Measurements from ENCODE around the gene MIEF1. TPM values are rescaled to one million over a fixed set of nuclear protein-coding genes. Genes with fewer than 3 reads are reported as not detected.

The MIEF1 gene
- 22.7 to 24.0 TPM (median 23.0 TPM) in 3 replicates for total RNA-seq
- long read RNA-seq, full-length matches to known transcripts = 25 of 37 reads
- long read RNA-seq, partial matches to known transcripts = 3 of 37 reads
- long read RNA-seq, other reads (novel, unspliced or antisense) = 9 of 37 reads

DNA sequence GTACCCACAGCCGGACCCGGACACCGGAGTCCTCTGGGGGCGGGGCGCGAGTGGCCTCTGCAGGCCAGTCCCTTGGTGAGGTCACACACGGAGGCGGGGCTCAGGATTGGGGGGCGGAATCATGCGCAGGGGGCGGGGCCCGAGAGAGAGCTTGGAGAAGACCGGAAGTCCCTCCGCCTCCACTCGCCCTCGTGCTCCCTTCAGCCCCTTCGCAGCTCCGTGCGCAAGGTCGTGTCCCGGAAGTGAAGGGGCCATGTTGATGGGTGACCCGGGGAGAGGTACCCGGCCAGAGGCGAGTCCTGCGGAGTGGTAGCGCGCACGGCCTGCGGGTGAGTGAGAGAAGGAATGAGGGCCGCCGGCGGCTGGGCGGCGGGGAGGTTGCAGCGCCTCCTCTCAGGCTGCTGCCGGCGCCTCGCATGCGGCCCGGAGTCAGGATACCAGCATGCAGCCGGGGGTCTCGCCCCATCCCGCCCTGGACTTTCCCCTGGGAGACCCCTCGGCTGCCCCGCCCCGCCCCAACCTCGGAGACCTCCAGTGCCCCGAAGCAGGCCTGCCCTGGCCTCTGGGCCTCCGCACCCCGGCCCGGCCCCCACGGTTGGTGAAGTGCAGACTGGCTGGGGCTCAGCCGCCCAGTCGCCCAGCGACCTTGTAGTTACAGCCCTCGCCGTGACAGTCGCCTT lies at the start of gene MIEF1:
TSS of gene MIEF1 (plus strand) at position 182 of the 680 bp plus-strand sequence. CDS start 9,005 bp downstream, outside the sequence.
- Mint-ChIP-seq H3K27me3 (ENCODE audit: low read depth) (no peaks in the 10 kb centered on the region), H3K36me3 (ENCODE audit: low read depth) (peaks cover 19% of the 10 kb centered on the region), H3K4me1 (ENCODE audit: low read depth) (peaks cover 17% of the 10 kb centered on the region), H3K27ac (ENCODE audit: unreplicated experiment) (peak within 1 kb of the TSS; percentile 97), H3K9me3 (ENCODE audit: low read depth) (no peaks in the 10 kb centered on the region), H3K4me3 (ENCODE audit: unreplicated experiment) (peak within 1 kb of the TSS; percentile 98)
- peak; percentile 98 for DNase-seq (ENCODE audit: low spot score)
- TF ChIP-seq, protein P1, sequence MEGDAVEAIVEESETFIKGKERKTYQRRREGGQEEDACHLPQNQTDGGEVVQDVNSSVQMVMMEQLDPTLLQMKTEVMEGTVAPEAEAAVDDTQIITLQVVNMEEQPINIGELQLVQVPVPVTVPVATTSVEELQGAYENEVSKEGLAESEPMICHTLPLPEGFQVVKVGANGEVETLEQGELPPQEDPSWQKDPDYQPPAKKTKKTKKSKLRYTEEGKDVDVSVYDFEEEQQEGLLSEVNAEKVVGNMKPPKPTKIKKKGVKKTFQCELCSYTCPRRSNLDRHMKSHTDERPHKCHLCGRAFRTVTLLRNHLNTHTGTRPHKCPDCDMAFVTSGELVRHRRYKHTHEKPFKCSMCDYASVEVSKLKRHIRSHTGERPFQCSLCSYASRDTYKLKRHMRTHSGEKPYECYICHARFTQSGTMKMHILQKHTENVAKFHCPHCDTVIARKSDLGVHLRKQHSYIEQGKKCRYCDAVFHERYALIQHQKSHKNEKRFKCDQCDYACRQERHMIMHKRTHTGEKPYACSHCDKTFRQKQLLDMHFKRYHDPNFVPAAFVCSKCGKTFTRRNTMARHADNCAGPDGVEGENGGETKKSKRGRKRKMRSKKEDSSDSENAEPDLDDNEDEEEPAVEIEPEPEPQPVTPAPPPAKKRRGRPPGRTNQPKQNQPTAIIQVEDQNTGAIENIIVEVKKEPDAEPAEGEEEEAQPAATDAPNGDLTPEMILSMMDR (IDR thresholded peaks at IDR 0.05) = peak; percentile 60

DNA sequence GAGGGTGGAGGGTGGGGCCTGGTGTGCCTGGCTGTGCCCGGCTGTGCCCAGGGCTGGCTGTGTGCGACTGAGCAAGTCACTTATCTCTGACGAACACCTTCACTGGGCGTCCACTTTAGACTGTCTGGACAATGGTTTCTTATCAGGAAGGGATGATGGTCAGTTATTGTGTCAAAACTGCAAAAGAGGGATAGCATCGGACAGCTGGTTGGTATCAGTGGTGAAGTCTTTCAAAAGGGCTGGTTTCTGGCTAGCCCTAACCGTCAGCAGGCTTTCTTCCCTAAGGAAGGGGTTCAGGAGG lies 49.4 kb upstream of the MIEF1 start:
- no peaks in the 10 kb centered on the region for H3K9me3 Mint-ChIP-seq (ENCODE audit: low read depth)
- no peaks in the 10 kb centered on the region for H3K36me3 Mint-ChIP-seq (ENCODE audit: low read depth)
- peaks cover 22% of the 10 kb centered on the region for H3K4me1 Mint-ChIP-seq (ENCODE audit: low read depth)
- no peak overlapping the region for H3K27ac Mint-ChIP-seq (ENCODE audit: unreplicated experiment)
- no peaks in the 10 kb centered on the region for H3K27me3 Mint-ChIP-seq (ENCODE audit: low read depth)
- no peak overlapping the region for H3K4me3 Mint-ChIP-seq (ENCODE audit: unreplicated experiment)
- TF ChIP-seq, protein P1 (IDR thresholded peaks at IDR 0.05) = no peak
- DNase-seq (ENCODE audit: low spot score) = no peak

DNA sequence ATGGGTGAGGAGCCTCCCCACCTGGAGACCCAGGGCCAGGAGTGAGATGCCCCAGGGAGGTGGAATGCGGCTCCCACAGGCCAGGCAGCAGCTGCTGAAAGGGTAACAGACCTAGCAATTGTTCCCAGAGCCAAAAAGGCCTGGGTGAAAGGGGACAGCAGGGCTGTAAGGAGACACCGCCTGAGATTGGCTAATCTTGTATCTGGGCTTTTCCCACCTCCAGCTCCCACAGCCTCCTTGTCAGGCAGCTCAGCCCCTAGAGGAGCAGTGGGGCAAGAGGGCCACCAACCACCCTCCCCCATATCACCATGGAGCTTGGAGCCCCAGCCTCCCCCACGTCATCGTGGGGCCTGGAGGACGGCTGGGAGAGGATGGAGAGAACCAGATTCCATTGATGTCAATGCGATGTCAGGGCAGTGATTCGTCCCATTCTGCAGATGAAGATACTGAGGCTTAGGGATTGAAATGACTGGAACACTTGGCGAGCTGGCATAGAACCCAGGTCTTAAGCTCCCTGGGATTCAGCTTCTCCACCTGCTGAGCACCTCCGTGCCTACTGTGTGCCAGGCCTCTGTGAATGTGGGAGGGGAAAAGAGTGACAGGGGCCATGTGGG lies 48.2 kb upstream of the MIEF1 start:
- Mint-ChIP-seq H3K27ac (ENCODE audit: unreplicated experiment) (no peak overlapping the region), H3K27me3 (ENCODE audit: low read depth) (no peaks in the 10 kb centered on the region), H3K9me3 (ENCODE audit: low read depth) (no peaks in the 10 kb centered on the region), H3K4me1 (ENCODE audit: low read depth) (peaks cover 30% of the 10 kb centered on the region), H3K36me3 (ENCODE audit: low read depth) (no peaks in the 10 kb centered on the region), H3K4me3 (ENCODE audit: unreplicated experiment) (no peak overlapping the region)
- TF ChIP-seq, protein P1 (IDR thresholded peaks at IDR 0.05) = no peak
- DNase-seq (ENCODE audit: low spot score) = no peak

DNA sequence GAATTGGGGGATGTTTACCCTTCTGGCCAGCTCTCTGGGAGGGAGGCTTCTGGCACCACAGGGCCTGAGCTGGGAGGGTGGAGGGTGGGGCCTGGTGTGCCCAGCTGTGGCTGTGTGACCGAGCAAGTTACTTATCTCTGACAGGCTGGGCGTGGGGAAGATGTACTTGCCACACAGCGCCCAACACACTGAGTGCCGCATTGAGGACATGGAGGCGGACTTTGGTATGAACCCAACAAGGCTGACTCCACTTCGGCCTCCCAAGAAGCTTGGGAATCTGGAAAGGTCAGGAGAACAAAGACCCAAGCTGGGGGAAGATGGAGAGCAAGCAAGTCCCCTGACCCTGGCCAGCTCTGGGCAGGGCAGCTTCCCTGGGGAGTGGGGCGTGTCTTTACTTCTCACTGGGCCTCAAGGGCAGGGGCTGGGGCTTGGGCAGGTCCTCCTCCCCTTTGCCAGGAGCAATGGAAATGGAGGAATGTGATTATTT lies 47.7 kb upstream of the MIEF1 start:
- Mint-ChIP-seq H3K36me3 (ENCODE audit: low read depth) (no peaks in the 10 kb centered on the region), H3K27me3 (ENCODE audit: low read depth) (no peaks in the 10 kb centered on the region), H3K4me1 (ENCODE audit: low read depth) (peaks cover 30% of the 10 kb centered on the region), H3K27ac (ENCODE audit: unreplicated experiment) (peak overlapping the region; percentile 57), H3K4me3 (ENCODE audit: unreplicated experiment) (no peak overlapping the region), H3K9me3 (ENCODE audit: low read depth) (no peaks in the 10 kb centered on the region)
- DNase-seq (ENCODE audit: low spot score) = no peak
- TF ChIP-seq, protein P1 (IDR thresholded peaks at IDR 0.05) = no peak

DNA sequence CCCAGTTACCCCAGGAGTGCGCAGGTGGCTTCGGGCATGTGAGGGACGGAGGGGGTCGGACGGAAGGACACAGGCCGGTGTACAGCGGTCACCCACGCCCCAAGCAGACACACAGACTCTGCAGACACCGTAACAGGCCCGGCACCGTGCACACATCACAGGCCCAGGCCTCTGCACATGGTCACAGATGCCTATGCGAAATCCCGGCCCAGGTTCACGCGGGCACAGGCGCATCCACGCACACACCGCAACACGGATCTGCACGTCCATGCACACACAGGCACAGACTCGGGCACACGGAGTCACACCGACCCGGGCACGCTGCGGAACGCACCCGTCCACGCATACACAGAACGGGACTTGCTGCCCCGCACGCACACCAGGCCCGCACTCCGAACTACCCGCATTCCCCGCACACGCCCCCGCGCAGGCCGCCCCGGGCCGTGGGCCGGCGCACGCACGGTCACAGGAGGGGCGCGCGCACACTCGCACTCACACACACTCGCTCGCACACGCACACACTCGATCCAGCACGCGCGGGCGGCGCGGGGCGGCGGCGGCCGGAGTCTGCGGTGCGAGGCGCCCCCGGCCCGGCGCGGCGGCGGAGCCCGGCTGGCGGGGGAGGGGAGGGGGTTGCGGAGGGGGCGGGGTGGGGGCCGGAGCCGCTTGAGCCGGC lies 45.4 kb upstream of the MIEF1 start, which contains the start of gene MGAT3:
TSS of gene MGAT3 (plus strand) at position 491 of the 676 bp plus-strand sequence. CDS start 30,336 bp downstream, outside the sequence.
- Mint-ChIP-seq H3K4me3 (ENCODE audit: unreplicated experiment) (peak within 1 kb of the TSS; percentile 64), H3K27me3 (ENCODE audit: low read depth) (no peaks in the 10 kb centered on the region), H3K9me3 (ENCODE audit: low read depth) (no peaks in the 10 kb centered on the region), H3K4me1 (ENCODE audit: low read depth) (peaks cover 30% of the 10 kb centered on the region), H3K27ac (ENCODE audit: unreplicated experiment) (no peak within 1 kb of the TSS), H3K36me3 (ENCODE audit: low read depth) (no peaks in the 10 kb centered on the region)
- no peak for DNase-seq (ENCODE audit: low spot score)
- TF ChIP-seq, protein P1 (IDR thresholded peaks at IDR 0.05) = no peak
